RWPE1 (cell line): ENCODE data around the gene TCTN1.

ENCODE experiments used
- CTCF ChIA-PET: fragments of 350-600 bp; sonication (Branson Sonifier 250); formaldehyde crosslinking; extraction: SDS; loops from one replicate; lab custom pipeline; 2021; lab: Yijun Ruan, JAX
- POLR2A ChIA-PET: fragments of 400-600 bp; formaldehyde crosslinking; extraction: SDS; loops from one replicate; lab custom pipeline; 2020; ENCODE audit warnings: antibody characterized with exemption; ENCODE audit not compliant: low non-redundant PET; lab: Yijun Ruan, JAX
- DNase-seq: peaks from one replicate; pipeline ENCODE4 v3.0.0; 2012; ENCODE audit warnings: low spot score
- H3K27ac ChIP-seq: fragments of 450-650 bp; 2 replicates; pipeline ENCODE4 v1.5.1; 2017
- TF ChIP-seq, protein P1 (sequence below): fragments of 450-650 bp; conservative IDR thresholded peaks from 2 replicates; pipeline ENCODE4 v1.5.1; 2017; ENCODE audit warnings: low read depth, mild to moderate bottlenecking

TCTN1 gene

DNA sequence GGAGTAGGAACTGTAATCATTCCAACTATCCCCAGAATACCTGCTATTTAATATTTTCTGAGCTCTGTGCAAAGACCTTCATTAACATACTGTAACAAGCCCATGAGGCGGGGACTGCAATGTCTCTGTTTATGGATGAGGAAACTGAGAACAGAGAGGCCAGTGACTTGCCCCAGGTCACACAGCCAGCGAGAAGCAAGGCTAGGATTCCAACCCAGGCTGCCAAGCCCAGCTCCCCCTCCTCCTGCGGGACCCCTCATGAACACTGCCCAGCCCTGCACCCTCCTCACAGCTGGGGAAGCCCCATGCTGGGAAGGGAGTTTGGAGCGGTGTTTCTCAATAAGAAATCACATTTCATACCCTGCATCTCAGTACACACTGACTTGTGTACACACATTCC, 64.1 kb downstream of the TCTN1 start:
- CTCF ChIA-PET: no interaction called here
- TF ChIP-seq, protein P1, sequence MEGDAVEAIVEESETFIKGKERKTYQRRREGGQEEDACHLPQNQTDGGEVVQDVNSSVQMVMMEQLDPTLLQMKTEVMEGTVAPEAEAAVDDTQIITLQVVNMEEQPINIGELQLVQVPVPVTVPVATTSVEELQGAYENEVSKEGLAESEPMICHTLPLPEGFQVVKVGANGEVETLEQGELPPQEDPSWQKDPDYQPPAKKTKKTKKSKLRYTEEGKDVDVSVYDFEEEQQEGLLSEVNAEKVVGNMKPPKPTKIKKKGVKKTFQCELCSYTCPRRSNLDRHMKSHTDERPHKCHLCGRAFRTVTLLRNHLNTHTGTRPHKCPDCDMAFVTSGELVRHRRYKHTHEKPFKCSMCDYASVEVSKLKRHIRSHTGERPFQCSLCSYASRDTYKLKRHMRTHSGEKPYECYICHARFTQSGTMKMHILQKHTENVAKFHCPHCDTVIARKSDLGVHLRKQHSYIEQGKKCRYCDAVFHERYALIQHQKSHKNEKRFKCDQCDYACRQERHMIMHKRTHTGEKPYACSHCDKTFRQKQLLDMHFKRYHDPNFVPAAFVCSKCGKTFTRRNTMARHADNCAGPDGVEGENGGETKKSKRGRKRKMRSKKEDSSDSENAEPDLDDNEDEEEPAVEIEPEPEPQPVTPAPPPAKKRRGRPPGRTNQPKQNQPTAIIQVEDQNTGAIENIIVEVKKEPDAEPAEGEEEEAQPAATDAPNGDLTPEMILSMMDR: no peak
- H3K27ac ChIP-seq: no peak overlapping the region
- POLR2A ChIA-PET: no interaction called here
- no peak for DNase-seq

DNA sequence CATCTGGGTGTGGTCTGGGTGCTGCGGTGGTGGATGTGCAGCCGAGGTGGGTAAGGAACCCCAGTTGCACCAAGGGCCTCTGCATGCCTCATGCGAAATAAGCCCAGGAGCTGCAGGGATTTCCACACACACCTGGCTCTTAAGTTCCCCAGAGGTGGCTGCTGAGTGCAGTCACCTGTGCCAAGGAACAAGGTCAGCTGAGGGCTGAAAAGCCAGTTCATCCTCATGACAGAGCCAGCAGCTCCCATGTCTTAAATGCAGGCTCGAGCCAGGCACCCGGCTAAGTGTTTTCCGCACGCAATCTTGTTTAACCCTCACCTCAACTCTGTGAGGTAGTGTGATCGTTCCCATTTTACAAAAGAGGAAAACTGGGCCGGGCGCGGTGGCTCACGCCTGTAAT, 65.3 kb downstream of the TCTN1 start:
- ChIA-PET POLR2A (no interaction called here), CTCF (interaction anchor here (0.5 kb wide), 1 partner anchor 141 kb away, joined by 5 read pairs; no protein-coding TSS in a partner anchor)
- no peak for DNase-seq

DNA sequence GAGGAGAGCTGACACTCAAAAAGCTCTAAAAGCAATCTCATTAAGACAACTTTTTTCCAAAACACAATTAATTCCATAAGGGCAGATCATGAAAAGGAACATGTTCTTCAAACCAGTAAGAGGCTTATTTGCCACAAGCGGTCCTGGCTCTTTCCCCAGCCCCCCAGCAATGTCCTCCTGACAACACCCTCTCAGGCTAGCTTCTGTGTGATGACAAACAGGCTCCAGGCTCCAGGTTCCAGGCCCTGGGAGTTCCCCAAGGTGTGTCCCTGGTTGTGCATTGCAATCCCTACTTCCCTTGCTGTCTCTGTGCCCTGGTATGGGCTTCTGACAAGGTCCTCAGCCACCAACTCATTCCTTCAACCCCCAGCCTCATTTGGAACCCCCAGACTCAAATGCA, 66.1 kb downstream of the TCTN1 start:
- no peak for DNase-seq
- TF ChIP-seq, protein P1: no peak
- ChIA-PET POLR2A (no interaction called here), CTCF (no interaction called here)
- no peak overlapping the region for H3K27ac ChIP-seq

More for the DNA sequence above, 65.3 kb downstream of the TCTN1 start:
- no peak overlapping the region for H3K27ac ChIP-seq
- TF ChIP-seq, protein P1: no peak

DNA sequence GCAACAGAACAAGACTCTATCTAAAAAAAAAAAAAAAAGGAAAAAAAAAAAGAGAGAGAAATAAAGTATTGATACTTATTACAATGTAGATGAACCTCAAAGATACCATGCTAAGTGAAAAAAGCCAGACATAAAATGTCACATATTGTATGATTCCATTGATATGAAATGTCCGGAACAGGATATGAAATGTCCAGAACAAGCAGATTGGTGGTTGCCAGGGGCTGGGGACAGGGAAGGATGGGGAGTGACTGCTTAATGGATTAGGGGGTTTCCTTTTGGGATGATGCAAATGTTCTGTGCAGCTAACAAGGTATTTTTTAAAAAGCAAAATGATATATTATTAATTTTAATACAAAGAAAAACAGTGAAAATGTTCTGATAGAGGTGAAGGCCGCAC, 70.0 kb downstream of the TCTN1 start:
- POLR2A ChIA-PET: no interaction called here
- no peak overlapping the region for H3K27ac ChIP-seq
- TF ChIP-seq, protein P1: no peak
- CTCF ChIA-PET: no interaction called here
- no peak for DNase-seq

DNA sequence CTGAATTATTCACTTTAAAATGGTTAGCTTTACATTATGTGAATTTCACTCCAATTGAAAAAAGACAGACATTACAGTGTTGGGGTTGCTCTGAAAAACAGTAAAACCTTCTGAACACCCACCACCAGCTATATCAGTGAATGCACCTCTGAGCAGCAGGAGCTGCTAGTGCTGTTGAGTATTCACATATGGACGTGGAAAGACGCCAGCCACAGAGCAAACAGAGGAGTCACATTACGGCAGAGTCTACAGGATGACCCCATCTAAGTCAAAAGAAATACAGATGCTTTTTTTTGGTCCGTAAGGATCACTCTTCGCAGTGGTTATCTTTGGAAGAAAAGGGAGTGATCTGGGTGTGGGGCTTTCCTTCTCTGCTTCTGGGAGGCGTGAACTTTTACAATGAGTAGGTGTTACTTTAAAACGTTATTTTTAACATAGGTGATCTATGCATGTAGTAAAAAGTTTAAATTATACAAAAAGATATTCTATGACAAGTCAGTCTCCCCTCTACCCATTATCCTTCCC, 70.4 kb downstream of the TCTN1 start:
- TF ChIP-seq, protein P1: no peak
- POLR2A ChIA-PET: no interaction called here
- CTCF ChIA-PET: no interaction called here

DNA sequence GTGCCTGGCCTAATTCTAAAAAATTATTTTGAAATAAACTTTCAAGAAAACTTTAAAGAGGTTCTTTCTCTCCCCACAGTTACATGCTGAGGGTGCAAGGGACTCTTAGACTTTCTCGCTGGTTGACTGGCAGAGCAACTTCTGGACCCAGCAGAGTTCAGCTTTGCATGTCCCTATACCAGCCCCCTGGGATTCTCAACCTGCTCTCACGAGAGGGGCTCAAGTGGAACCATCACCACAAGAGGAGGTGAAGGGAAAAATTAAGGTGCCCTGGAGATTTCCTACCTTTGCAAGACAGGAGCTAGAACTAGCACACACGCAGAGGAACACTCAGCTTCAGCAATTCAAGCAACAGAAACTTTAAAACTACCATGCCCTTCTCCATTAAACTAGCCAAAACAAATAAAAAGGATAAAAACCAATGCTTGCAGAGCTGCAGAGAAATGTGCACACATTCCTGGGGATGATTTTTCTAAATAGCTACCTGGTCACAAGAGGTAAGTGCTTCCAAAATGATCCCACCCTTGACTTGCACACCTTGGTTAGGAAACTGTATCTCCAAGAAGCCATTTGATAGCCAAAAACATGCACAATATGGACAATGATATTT, 72.5 kb downstream of the TCTN1 start:
- CTCF ChIA-PET: no interaction called here
- POLR2A ChIA-PET: no interaction called here
- no peak overlapping the region for H3K27ac ChIP-seq
- no peak for DNase-seq
- TF ChIP-seq, protein P1: no peak

More for the DNA sequence above, 70.4 kb downstream of the TCTN1 start:
- H3K27ac ChIP-seq: no peak overlapping the region
- DNase-seq: no peak
